ENCODE data around the gene TMPRSS2.

TMPRSS2 gene

DNA sequence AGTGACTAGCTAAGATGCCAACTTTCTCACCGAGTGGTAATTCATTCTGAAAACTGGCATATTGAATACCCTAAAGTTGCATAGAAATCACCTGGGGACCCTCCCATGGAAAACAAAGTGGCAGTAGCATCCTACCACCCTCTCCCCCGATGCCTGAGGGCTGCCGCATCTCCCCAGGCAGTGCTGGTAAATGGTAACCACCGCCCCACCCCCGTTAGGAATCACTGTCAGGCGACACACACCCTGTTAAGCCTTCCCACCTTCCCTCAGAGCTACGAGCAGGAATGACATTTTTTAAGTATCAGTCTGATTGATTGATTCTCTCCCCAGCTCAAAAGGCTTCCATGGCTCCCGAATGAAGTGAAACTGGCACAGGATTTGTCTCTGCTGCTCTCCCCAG, 28.3 kb downstream of the TMPRSS2 start:
- no peak for FAIRE-seq

DNA sequence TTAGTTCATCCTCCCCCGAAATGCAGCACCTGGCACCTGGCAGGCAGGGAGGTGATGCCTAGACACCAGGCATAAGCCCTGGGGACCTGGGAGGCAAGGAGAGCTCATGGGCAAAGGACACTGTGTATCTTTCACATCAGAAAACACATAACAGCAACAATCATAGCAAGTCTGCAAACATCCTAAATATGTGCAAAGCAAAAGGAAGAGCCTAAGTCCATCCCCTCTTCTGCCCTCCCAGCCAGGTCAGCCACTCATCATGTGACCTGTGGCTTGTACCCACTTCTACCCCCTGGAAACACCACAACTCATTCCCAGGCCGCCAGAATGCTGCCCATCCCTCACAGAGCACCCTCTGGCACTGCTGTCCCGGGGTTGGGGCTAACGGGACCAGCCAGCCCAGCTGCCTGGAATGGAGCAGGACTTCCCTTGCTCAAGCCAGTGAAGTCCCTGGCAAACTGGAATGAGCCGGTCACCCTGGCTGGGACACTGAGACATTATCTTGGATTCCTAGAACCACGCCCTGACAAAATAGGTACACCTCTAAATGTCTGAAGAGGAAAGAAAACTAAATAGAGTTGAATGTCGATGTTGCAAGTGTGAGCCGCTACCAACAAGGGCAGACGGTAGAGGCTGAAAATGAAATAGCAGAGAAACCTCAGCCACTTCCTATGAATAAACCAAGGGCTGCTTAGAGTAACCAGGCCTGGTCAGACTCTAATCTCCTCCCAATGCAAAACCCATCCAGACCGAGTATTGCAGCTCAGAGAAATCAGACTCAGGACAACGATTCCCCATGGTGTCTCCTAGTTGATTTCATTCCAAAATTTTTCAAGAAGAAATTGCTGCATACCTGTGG, 29.4 kb downstream of the TMPRSS2 start:
- FAIRE-seq, result no peak

DNA sequence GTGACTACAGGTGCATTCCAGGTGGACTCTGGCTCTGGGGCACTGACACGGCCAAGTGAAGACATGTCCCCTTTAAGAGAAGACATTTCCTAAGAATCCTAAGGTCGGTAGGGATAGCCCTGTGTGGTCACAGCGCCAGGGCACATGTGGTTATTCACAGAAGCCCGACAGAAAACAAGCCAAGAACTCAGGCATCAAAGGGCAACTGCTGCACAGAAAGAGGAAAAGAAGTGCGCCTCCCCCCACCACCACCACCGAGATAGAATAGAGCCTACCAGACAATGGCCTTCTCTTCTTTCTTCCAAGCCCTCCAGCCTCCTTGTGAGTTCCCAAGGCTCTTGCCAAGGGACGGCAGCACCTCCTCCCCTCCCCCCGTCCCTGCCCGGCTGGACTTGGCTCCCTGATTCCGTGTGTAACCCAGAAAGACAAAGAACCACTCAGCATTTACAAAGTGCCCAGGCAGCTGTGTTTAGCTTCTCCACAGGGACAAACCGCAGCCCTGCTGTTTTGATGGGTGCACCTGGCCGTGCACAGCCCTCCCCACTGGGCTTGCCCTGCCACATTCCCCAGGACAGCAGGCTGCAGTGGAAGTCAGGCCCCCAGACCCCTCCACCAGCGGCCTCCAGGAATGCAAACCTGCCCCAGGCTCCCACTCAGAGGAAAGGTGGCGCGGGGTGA, 30.2 kb downstream of the TMPRSS2 start:
- no peak for FAIRE-seq

DNA sequence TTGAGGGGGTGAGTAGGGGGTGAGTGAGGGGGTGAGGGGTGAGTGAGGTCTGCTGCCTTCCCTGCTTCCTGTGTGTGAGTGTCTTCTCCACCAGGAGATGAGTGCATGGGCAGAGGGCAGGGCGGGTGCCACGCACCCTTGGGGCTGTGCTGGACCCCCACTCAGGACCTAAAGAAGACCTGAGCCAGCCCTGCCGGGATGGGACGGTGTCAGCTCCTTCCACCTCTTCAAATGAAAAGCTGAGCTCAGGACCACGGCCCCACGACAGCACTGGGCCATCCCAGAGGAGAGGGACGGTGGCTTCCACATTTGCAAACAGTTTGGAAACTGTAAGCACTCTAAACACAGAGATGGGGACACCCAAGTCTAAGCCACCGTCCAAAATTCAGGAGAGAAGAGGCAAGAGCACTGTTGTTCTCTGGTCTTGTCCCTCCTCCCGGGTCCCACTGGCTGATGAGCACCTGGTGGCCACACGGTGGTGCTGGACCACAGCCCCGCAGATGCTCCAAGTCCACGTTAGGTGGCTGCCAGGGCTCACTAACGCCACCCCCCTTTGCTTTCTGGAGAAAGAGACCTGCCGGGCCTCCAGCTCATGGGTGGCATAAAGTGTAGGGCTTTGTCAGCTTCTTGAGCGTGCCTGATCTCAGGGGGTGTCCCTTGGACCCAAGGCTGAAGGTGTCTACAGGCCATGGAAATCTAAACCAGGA, 32.1 kb downstream of the TMPRSS2 start:
- FAIRE-seq, result no peak

DNA sequence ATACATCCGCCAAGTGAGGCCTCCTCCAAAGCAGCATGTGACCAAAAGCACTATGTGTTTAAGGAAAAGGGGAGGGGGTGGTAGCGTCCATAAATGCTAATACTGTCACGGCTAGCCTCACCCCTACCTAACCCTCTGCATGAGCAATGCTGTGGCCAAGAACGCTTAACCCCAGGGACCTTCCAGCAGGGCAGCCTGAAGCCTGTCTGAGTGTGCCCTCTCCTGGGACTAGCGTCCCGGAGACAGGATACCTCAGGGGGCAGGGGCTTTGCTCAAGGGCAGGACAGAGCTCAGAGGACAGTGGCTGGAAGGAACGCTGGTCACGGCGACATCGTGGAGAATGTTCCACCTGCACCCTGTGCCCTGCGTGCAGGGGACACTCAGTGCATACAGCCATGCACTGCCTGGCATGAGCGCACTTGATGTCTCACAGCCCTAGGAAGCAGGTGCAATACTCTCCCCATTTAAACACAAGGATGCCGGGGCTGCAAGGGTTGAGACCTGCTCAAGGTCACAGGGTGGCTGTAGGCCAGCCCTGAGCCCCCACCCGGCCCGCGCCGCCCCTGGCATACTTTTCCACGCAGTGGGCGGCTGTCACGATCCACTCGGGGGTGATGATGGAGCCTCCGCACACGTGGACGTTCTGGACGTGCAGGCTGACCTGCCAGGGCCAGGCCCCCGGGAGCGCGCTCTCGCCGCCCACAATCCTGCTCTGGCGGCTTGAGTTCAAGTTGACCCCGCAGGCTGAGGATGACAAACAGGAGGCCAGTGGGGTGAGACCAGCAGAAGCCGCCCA, 35.0 kb downstream of the TMPRSS2 start:
- no peak for FAIRE-seq

DNA sequence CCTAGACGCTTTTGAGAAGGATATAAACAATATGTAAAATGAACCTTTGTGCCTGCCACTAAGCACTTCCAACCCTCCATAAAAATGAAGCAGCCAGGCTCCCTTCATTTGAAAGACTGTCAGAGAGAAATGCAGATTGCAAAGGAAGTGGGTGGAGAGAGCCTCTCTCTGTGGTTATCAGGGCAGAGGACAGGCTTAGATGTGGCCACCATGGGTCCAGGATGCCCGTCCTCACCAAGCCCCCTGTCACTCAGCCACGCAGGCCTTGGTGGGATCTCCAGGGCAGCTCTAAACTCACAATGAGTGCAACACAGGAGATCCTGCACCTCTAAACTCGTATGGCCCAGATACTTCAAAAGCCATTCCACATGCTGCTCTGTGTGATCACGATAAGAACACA, 37.9 kb downstream of the TMPRSS2 start:
- no peak for FAIRE-seq

DNA sequence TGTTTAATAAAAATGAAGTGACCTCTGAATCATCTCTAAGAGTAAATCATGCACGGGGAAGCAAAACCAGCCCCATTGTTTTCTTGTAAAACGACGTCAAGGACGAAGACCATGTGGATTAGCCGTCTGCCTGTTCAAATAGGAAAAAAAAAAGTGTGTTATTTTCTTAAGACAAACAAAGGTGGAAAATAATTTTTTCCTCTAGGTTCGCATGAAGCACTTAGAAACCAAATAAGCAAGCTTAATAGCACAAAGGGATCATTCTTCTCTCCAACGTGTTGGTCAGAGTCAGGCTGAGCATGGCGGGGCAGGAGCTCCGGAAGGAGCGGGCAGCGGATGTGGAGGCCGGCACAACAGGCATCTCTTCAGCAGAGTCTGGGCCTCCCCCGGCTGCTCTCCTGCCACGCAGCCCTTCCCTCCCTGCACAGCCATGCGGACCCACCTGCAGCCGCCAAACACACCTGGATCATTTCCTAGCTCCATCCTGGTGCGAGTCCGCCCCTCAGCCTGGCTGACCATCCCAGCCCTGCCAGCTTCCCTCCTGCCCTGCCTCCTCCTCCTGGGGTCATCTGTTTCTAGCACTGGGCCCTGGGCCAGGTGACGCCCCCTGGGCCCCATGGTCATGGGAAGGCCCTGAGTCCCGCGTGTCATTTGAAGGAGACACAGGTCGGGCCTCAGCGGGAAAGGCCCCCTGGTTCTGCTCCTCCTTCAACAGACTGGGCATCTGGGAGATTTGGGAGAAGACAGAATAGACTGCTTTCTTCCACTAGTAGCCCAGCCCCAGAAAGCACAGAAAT, 41.7 kb downstream of the TMPRSS2 start:
- FAIRE-seq, result no peak

DNA sequence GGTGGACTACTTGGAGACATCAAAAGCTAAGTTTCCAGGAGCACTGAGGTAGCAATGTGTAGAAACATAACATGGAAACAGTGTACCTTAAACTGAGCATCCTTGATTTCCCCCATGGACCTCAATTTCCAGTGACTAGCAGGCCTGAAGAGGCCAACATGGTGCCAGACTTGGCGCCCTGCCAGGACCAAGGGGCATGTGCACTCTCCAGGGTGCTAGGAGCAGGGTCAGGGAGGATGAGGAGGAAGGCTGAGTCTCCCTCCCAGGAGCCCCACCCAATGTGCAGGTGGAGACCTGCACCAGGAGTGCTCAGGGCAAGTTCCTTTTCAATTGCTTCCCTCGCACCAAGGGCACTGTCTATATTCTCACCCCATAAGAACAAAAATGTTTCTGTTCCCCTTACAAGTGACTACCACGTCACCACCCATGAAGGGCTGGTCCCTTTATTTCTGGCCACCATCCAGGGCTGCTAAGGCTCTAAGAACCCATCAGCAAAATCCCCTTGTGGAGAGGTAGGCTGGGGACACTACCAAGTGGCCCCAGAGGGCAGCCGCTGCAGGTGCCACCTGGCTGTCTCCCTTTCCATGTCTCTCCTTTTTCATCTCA, 42.7 kb downstream of the TMPRSS2 start:
- no peak for FAIRE-seq

DNA sequence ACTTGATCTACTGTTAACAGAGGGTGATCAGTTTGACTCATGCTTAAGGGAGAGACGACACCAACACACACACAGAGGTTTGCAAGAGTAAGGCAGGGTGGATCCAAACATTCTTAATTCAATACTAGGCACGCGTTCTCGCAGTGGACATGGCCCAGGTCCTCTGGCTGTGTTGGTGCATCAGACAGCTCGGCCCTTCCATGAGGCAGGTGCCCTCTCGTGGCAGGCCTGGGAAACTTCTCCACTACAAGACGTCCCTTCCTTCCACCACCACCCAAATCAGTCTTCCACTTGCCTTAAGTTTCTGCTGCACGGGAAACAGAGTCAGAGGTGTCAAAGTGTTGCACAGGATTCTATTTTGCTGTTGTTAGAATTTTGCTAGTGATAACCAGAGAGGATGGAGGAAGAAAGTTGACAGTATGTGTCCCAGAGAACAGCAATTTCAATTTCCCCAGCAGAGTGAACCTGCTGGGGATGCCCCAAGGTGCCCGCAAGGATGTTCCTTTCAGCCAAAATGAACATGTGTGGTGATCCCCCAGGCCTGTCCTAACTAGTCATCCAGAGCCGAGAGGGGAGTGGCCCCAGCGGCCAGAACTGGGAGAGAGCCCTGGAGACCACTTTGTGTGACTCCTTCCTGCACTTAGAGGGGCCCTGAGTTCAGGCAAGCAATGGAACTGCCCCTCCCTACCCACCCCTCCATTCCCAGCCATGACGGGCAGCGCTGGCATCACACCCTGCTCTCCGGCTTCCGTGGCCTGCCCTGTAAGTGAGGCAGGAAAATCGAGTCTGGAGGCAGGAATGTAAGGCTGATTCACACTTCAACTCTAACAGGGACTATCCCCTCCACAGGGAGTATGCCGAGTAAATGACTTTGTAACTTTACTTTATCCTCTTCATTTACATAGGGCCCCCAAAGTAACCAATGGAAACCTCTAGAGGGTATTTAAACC, 47.1 kb downstream of the TMPRSS2 start:
- FAIRE-seq, result no peak

DNA sequence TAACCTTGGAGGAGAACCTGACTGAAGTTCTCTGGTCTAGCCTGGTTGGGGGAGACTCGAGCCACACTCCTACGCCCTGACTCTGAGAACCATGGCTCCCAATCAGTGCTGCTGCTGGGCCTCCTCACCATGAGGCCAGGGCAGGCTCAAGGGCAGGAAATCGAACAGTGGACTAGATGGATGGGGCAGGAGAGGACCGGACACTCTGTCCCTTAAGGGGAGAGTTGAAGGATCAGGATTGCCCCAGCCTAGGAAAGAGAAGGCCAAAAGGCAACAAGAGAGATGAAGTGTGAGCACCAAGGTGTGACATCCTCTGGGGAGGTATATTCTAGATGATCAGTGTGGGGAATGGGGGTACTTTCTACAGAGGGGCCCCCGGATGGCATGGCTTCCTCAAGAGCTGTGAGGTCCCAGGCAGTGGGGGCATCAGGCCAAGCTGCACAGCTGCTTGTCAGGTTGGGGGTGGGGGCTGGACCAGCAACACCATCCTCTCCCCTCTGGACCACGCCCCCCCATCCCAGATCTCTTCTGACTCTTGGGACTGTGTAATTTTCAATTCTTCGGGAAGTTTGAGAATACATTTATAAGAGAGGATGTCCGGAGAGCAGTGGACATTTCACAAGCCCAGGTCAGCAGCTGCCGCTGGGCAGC, 47.9 kb downstream of the TMPRSS2 start:
- no peak for FAIRE-seq

DNA sequence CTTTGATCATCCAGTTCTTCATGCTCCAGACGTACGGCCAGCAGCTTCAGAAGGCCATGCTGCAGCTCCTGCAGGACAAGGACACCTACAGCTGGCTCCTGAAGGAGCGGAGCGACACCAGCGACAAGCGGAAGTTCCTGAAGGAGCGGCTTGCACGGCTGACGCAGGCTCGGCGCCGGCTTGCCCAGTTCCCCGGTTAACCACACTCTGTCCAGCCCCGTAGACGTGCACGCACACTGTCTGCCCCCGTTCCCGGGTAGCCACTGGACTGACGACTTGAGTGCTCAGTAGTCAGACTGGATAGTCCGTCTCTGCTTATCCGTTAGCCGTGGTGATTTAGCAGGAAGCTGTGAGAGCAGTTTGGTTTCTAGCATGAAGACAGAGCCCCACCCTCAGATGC, 49.4 kb downstream of the TMPRSS2 start:
- FAIRE-seq, result no peak

DNA sequence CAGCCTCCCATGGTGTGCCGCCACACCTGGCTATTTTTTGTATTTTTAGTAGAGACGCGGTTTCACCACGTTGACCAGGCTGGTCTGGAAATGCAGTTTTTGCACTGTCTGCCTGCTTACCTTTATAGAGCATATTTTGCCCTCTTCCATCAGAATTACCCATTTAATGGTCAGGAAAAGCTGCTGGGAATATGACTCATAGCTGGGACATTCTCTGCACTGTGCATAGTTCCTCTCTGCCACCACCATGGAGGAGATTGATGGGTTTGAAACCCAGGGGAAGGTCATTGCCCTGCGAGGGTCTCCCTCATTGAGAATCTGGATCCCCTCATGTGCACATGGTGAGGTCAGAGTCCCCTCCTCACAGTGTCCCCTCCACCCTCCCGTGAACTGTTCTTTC, 49.8 kb downstream of the TMPRSS2 start:
- FAIRE-seq, result no peak

DNA sequence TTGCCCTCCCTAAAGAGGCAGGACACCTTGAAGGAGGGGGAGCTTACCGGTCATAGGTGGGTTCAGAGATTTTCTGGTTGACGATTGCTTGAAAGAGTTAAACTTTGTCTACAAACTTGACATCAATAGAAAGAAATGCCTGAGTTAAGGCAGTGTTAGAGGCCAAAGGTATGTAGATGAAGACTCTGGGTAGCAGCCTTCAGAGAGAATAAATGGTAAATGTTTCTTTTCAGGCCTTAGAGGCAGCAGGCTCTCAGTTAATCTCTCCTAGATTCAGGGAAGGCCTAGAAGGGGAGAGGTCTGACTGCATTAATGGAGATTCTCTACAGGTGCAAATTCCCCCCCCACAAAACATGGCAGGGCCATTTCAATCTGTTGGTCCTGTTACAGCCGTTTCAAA, 54.2 kb downstream of the TMPRSS2 start:
- FAIRE-seq, result no peak

DNA sequence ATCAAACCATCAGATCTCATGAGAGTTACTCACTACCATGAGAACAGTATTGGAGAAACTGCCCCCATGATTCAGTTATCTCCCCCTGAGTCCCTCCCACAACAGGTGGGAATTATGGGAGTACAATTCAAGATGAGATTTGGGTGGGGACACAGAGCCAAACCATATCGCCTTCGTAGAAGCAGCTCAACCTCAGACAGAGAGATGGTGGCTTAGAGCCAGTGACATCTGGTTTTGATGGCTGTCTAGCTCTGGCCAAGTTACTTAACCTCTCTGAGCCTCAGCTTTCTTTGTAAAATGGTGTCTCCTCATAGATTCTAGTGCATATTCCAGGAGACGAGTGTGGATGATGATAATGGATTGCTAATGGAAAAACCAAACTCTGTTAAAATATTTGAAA, 54.8 kb downstream of the TMPRSS2 start:
- no peak for FAIRE-seq

DNA sequence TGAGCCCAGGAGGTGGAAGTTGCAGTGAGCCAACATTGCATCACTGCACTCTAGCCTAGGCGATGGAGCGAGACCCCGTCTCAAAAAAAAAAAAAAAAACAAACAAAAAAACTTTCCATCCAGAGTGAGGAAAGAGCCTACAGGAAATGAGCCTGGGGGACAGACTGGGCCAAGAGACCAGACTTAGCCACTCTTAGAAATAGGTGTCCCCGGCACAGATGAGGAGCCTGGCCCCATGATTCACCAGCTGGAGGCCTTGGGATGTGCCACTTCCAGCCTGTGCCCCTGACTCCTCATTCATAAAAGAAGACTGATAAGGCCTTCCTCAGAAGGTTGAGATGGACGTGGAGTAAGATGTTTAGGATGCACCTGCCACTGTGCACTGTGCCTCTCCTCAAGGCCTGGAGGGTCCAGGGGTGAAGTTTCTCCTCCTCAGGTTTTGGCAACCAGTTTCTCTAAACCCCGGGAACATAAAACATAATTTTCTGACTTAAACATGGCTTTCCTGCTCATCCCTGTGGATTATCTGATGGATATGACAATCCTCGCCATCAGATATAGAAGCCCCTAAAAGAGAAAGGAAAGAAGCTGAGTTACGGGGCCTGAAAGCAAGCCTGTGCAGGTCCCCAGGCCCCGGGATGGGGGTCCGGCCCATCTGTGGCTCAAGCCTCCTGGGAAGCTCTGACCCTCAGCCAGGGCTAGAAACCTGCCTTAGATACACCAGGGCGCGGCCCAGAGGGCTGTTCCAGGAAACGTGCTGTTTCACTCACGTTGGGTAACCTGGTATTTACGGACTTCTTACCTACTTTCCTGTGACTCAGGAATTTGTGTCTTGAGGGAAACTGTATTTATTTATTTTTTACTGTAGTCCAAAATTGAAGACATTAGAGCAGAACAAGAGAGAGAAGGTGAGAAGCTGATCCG, 55.9 kb downstream of the TMPRSS2 start:
- no peak for FAIRE-seq

DNA sequence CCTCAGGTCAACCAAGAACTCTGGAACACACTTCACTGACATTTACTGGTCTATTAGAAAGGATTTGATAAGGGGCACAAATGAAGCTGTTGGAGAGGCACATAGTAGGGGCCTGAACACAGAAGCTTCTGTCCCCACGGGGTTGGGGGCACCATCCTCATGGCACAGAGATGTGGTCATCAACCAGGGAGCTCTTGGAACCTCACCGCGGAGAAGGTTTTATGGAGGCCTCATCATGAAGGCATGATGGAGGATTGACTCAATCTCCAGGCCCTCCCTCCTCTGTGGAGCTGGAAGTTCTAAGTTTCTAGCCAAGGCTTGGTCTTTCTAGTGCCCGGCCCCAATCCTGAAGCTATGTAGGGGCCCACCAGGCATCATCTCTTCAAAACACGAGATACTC, 58.3 kb downstream of the TMPRSS2 start:
- FAIRE-seq, result no peak

DNA sequence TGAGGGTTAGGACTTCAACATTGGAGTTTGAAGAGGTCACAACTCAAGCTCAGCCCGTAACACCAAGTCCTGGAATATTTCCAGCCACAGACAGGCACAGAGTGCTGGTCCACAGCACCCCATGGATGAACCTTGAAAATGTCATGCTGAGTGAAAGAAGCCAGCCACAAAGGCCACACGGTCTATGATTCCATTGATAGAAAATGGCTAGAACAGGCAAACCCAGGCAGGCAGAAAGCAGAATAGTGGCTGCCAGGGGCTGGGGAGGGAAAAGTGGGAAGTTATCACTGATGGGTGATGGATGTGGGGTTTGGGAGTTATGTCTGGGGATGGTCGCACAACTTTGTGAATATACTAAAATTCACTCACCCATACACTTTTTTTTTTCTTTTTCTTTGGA, 60.6 kb downstream of the TMPRSS2 start:
- no peak for FAIRE-seq

DNA sequence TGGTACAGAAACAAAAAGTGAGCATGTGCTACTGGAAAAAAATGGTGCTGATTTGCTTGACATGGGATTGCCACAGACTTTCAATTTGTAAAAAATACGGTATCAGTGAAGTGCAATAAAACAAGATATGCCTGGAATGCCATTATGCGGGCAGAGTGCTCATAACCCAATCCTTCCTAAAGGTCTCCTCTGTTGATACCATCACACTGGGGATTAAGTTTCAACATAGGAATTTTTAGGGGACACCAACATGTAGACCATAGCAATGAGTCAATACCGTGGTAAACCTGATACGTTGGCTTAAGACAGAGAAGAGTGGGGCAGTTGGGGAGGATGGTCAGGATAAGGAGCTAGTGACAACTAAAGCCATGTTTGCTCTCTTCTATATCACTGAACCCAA, 61.4 kb downstream of the TMPRSS2 start:
- no peak for FAIRE-seq

DNA sequence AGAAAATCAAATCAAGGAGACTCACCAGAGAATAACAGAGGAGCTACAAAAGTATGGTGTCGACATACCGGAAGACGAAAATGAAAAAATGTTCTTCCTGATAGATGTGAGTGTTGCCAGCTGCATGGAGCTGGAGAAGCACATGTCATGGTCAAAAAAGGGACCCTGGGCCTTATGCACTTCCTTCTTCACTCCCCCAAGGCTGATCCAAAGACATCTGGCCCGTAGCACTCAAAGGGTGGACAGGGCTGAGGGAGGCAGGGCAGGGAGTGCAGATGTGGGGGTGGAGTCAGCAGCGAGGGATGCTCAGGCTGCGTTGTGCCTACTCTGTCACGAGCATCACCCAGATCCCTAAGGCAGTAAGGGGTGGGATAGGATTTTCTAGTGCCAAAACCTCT, 62.5 kb downstream of the TMPRSS2 start:
- FAIRE-seq, result no peak

All from islet of Langerhans (tissue), 1 donor.